Fibroblast of lung (primary cell): Measurements from ENCODE around the gene DUSP16. TPM values are rescaled to one million over a fixed set of nuclear protein-coding genes. Genes with fewer than 3 reads are reported as not detected.

Experiments
- DNase-seq, 2 donors: peaks; one replicate each; pipeline versions ENCODE4 v3.0.0 to v3.0.0-alpha.2; 2010; ENCODE audit warnings: low read depth in 2 of 2
- H2AFZ ChIP-seq: 2 replicates; pipeline ENCODE4 v1.5.1; 2012; ENCODE audit warnings: low read length, control low read depth, inconsistent platforms
- H3K27ac ChIP-seq: 2 replicates; pipeline ENCODE4 v1.5.1; 2011; ENCODE audit warnings: low read length, control low read depth; ENCODE audit not compliant: insufficient read depth
- H3K27me3 ChIP-seq: 2 replicates; pipeline ENCODE4 v1.5.1; 2011; ENCODE audit warnings: mild to moderate bottlenecking, low read length; ENCODE audit not compliant: control insufficient read depth, insufficient read depth
- H3K36me3 ChIP-seq: 2 replicates; pipeline ENCODE4 v1.5.1; 2011; ENCODE audit warnings: low read length; ENCODE audit not compliant: control insufficient read depth, insufficient read depth
- H3K4me1 ChIP-seq: 2 replicates; pipeline ENCODE4 v1.5.1; 2011; ENCODE audit warnings: low read length; ENCODE audit not compliant: control insufficient read depth, insufficient read depth; ENCODE audit errors: extremely low read depth
- H3K4me2 ChIP-seq: 2 replicates; pipeline ENCODE4 v1.5.1; 2011; ENCODE audit warnings: low read length, control low read depth; ENCODE audit not compliant: insufficient read depth; ENCODE audit errors: extremely low read depth
- H3K4me3 ChIP-seq, 4 experiments: fragments of 200-600 bp in 1 of 4; sonication (generic) in 1 of 4; replicated peaks in 1 of 4; 2 replicates each; pipeline ENCODE4 v1.5.1; 2011 to 2016; ENCODE audit warnings: low read length in 4 of 4, low read depth in 3 of 4, mild to moderate bottlenecking in 3 of 4, control low read depth in 2 of 4, inconsistent platforms in 1 of 4, mixed read lengths in 1 of 4; ENCODE audit not compliant: insufficient read depth in 1 of 4; ENCODE audit errors: control extremely low read depth in 1 of 4
- H3K79me2 ChIP-seq: 2 replicates; pipeline ENCODE4 v1.5.1; 2012; ENCODE audit warnings: mild to moderate bottlenecking, low read length, inconsistent platforms; ENCODE audit not compliant: control insufficient read depth, insufficient read depth
- H3K9ac ChIP-seq: 2 replicates; pipeline ENCODE4 v1.5.1; 2011; ENCODE audit warnings: mild to moderate bottlenecking, low read length, control low read depth; ENCODE audit not compliant: insufficient read depth
- H3K9me3 ChIP-seq: 2 replicates; pipeline ENCODE4 v1.5.1; 2012; ENCODE audit warnings: low read depth, low read length; ENCODE audit not compliant: control insufficient read depth, insufficient read depth
- H4K20me1 ChIP-seq: 2 replicates; pipeline ENCODE4 v1.5.1; 2011; ENCODE audit warnings: low read length; ENCODE audit not compliant: control insufficient read depth, insufficient read depth; ENCODE audit errors: extremely low read depth
- CTCF ChIP-seq, 2 donors: IDR thresholded peaks in 1 of 2; conservative IDR thresholded peaks in 1 of 2; 1 replicate in 1 of 2; 2 replicates in 1 of 2; pipeline ENCODE4 v1.5.1; 2011 to 2012; ENCODE audit warnings: low read length in 2 of 2, control low read depth in 1 of 2, inconsistent platforms in 1 of 2, low read depth in 1 of 2, mild to moderate bottlenecking in 1 of 2
- EZH2 ChIP-seq: IDR thresholded peaks from 2 replicates; pipeline ENCODE4 v1.5.1; 2012; ENCODE audit warnings: low read length, control low read depth, mild to moderate bottlenecking; ENCODE audit errors: missing control alignments
- polyA plus RNA-seq, 2 donors: library from polyadenylated mRNA; depleted of rRNA in 1 of 2; stranded (reverse) in 1 of 2; unstranded in 1 of 2; fragments of >200 nt; gene quantifications; 2 replicates each; pipeline ENCODE4 v1.2.1, GENCODE V29; 2011 to 2012; ENCODE audit warnings: missing spikeins in 1 of 2
- total RNA-seq: library from RNA; depleted of rRNA; stranded (reverse); fragments of >200 nt; gene quantifications from 2 replicates; pipeline ENCODE4 v1.2.1, GENCODE V29; 2014

The DUSP16 gene
- total and polyA plus RNA-seq, 2 donors (not counting 1 experiment from before 2014, with no cell fraction given) = 9.4 to 15.2 TPM

DNA sequence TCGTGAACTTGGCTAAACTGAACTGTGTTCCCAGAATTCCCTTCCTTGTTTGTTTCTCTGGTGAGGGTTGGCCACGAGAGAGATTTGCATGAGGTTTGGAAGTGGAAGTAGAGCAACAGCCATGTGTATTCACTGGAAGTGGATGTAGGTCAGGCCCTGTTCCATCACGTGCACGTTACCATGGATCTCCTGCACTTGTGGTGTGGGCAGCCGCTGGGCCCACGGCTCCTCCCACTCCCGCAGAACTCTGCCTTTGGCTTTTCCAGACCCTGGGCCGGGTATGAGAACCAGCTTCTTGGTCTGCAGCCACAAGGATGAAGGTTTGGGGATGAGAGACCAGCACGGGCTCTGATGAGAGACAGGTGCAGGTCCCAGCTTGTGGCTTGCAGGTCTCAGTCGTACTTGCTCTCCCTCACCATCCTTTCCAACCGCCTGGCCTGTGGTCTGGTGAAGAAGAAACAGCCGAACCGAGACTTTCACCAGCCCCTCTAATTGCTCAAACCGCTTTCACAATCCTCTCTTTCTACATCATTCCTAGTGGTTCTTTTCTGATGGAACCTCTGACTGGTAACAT, 94.9 kb downstream of the DUSP16 start:
- Histone ChIP-seq H3K9me3 (no peaks in the 10 kb centered on the region), H3K27me3 (no peaks in the 10 kb centered on the region), H4K20me1 (no peaks in the 10 kb centered on the region), H3K4me3 (no peak overlapping the region), H3K4me2 (no peak overlapping the region), H2AFZ (peak overlapping the region; percentile 18), H3K27ac (no peak overlapping the region), H3K36me3 (no peaks in the 10 kb centered on the region), H3K79me2 (no peaks in the 10 kb centered on the region), H3K4me1 (no peaks in the 10 kb centered on the region), H3K9ac (no peak overlapping the region)
- peak; percentile 35 to 48 for DNase-seq
- no peak for TF ChIP-seq CTCF (conservative IDR thresholded peaks at IDR 0.05 in 1 of 2, IDR thresholded peaks at IDR 0.05 in 1 of 2; ENCODE audit: low read depth in 1 of 2, low read length in 2 of 2)
- no peak for TF ChIP-seq EZH2

- Histone ChIP-seq H2AFZ (no peak overlapping the region), H3K36me3 (no peaks in the 10 kb centered on the region), H3K79me2 (no peaks in the 10 kb centered on the region), H4K20me1 (no peaks in the 10 kb centered on the region), H3K9me3 (no peaks in the 10 kb centered on the region), H3K27me3 (no peaks in the 10 kb centered on the region), H3K9ac (no peak overlapping the region), H3K4me1 (no peaks in the 10 kb centered on the region), H3K4me2 (no peak overlapping the region), H3K4me3 (no peak overlapping the region), H3K27ac (no peak overlapping the region)
- TF ChIP-seq CTCF (conservative IDR thresholded peaks at IDR 0.05 in 1 of 2, IDR thresholded peaks at IDR 0.05 in 1 of 2; ENCODE audit: low read depth in 1 of 2, low read length in 2 of 2) (no peak), EZH2 (no peak)
- DNase-seq = no peak
These were observed 95.4 kb downstream of the DUSP16 start for GRCh38 chr12:12467264-12467663.

DNA sequence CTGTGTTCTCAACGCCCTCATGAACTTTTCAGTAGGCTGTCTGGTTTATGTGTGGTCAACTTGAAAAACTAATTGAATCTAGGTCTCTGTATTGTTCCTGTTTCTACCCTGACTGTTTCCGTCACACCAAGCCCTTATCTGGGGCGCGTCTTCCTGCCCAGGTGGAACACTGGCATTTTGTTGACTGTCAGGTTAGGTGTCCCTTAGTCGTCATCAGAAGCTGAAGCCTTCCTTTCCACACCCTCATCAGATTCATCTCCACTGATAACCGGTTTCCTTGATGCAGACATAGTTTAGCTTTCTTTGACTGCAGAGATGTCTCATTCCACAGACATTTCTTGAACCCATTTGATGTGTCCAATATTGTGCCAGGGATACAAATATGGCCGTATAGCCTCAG, 96.5 kb downstream of the DUSP16 start:
- no peak overlapping the region for H2AFZ ChIP-seq
- no peak overlapping the region for H3K9ac ChIP-seq
- TF ChIP-seq EZH2 (no peak), CTCF (conservative IDR thresholded peaks at IDR 0.05 in 1 of 2, IDR thresholded peaks at IDR 0.05 in 1 of 2; ENCODE audit: low read depth in 1 of 2, low read length in 2 of 2) (no peak)
- no peak overlapping the region for H3K4me3 ChIP-seq
- H3K27ac ChIP-seq = no peak overlapping the region
- H4K20me1 ChIP-seq = no peaks in the 10 kb centered on the region
- H3K9me3 ChIP-seq = no peaks in the 10 kb centered on the region
- no peaks in the 10 kb centered on the region for H3K36me3 ChIP-seq
- no peaks in the 10 kb centered on the region for H3K4me1 ChIP-seq
- no peaks in the 10 kb centered on the region for H3K79me2 ChIP-seq
- no peaks in the 10 kb centered on the region for H3K27me3 ChIP-seq
- no peak for DNase-seq
- H3K4me2 ChIP-seq = no peak overlapping the region
